PFSK-1 (cell line): ENCODE data around the gene SAMD11.

Source experiments
- FOXP2 ChIP-seq: optimal IDR thresholded peaks from 2 replicates; pipeline ENCODE3; 2011; ENCODE audit warnings: borderline replicate concordance, control low read depth, inconsistent platforms; ENCODE audit not compliant: insufficient read depth; ENCODE audit errors: extremely low read length, extremely low read depth
- POLR2AphosphoS5 ChIP-seq: IDR thresholded peaks from 2 replicates; pipeline ENCODE4 v1.6.1; 2012; ENCODE audit warnings: low read depth, mild to moderate bottlenecking, control low read depth, low read length, moderate library complexity
- REST ChIP-seq, 2 experiments: IDR thresholded peaks; 2 replicates each; pipeline versions ENCODE4 v1.6.1 to v1.8.0; 2011 to 2012; ENCODE audit warnings: low read depth in 2 of 2, low read length in 2 of 2, control low read depth in 1 of 2, inconsistent platforms in 1 of 2, mild to moderate bottlenecking in 1 of 2, moderate library complexity in 1 of 2; ENCODE audit not compliant: insufficient read depth in 1 of 2
- SIN3A ChIP-seq: IDR thresholded peaks from 2 replicates; pipeline ENCODE4 v1.6.1; 2012; ENCODE audit warnings: mild to moderate bottlenecking, low read length, moderate library complexity, borderline replicate concordance; ENCODE audit not compliant: insufficient read depth
- TAF1 ChIP-seq: IDR thresholded peaks from 2 replicates; pipeline ENCODE4 v1.6.1; 2012; ENCODE audit warnings: low read length, control low read depth, borderline replicate concordance; ENCODE audit not compliant: insufficient read depth

SAMD11 gene

GRCh38 chr1:947958-948357 is 24.2 kb downstream of the SAMD11 start:
- TF ChIP-seq REST (IDR thresholded peaks at IDR 0.05; ENCODE audit: insufficient read depth in 1 of 2, low read depth in 2 of 2, low read length in 2 of 2) (no peak), TAF1 (no peak), SIN3A (no peak), POLR2AphosphoS5 (no peak), FOXP2 (no peak)

GRCh38 chr1:950268-950667 is 26.5 kb downstream of the SAMD11 start:
- TF ChIP-seq SIN3A (no peak), FOXP2 (no peak), POLR2AphosphoS5 (no peak), TAF1 (no peak), REST (IDR thresholded peaks at IDR 0.05; ENCODE audit: insufficient read depth in 1 of 2, low read depth in 2 of 2, low read length in 2 of 2) (no peak)

GRCh38 chr1:950881-951280 is 27.2 kb downstream of the SAMD11 start:
- TF ChIP-seq FOXP2 (no peak), POLR2AphosphoS5 (no peak), SIN3A (no peak), REST (IDR thresholded peaks at IDR 0.05; ENCODE audit: insufficient read depth in 1 of 2, low read depth in 2 of 2, low read length in 2 of 2) (no peak), TAF1 (no peak)

GRCh38 chr1:951364-951763 is 27.6 kb downstream of the SAMD11 start:
- TF ChIP-seq SIN3A (no peak), TAF1 (no peak), FOXP2 (no peak), REST (IDR thresholded peaks at IDR 0.05; ENCODE audit: insufficient read depth in 1 of 2, low read depth in 2 of 2, low read length in 2 of 2) (no peak), POLR2AphosphoS5 (no peak)

GRCh38 chr1:952201-952600 is 28.5 kb downstream of the SAMD11 start:
- TF ChIP-seq FOXP2 = no peak

GRCh38 chr1:952603-953002 is 28.9 kb downstream of the SAMD11 start:
- TF ChIP-seq REST (IDR thresholded peaks at IDR 0.05; ENCODE audit: insufficient read depth in 1 of 2, low read depth in 2 of 2, low read length in 2 of 2) = no peak
- no peak for TF ChIP-seq FOXP2
- TF ChIP-seq POLR2AphosphoS5 = no peak
- TF ChIP-seq TAF1 = no peak
- TF ChIP-seq SIN3A = no peak
